ENCODE results near the gene FXYD6. TPM values are rescaled to one million over a fixed set of nuclear protein-coding genes. Genes with fewer than 3 reads are reported as not detected.

FXYD6 gene
- total RNA-seq, 1 donor from 2014 or later: 95.6 TPM

- H2AFZ ChIP-seq (replicated peaks): no peak overlapping the region
- no peaks in the 10 kb centered on the region for H3K9me3 ChIP-seq (ENCODE audit: low read depth)
- peaks cover 7% of the 10 kb centered on the region for H3K4me1 ChIP-seq
- no peak overlapping the region for H3K4me3 ChIP-seq
- H3F3A ChIP-seq (ENCODE audit: low read depth): no peaks in the 10 kb centered on the region
- Mint-ChIP-seq H3K9me3 (peaks cover 15% of the 10 kb centered on the region), H3K4me1 (peaks cover 6% of the 10 kb centered on the region), H3K4me3 (no peak overlapping the region), H3K27me3 (ENCODE audit: insufficient read depth, low read depth) (no peaks in the 10 kb centered on the region), H3K36me3 (peaks cover 26% of the 10 kb centered on the region), H3K27ac (no peak overlapping the region)
- no peak overlapping the region for H3K9ac ChIP-seq
- no peak overlapping the region for H3K27ac ChIP-seq
- H3K36me3 ChIP-seq: no peaks in the 10 kb centered on the region
- TF ChIP-seq EZH2phosphoT487 (IDR thresholded peaks at IDR 0.05) (no peak), CTCF (IDR thresholded peaks at IDR 0.05) (no peak), EZH2 (IDR thresholded peaks at IDR 0.05) (no peak)
- no peak overlapping the region for H3K4me2 ChIP-seq
- DNase-seq (ENCODE audit: low spot score): no peak
- H4K20me1 ChIP-seq (ENCODE audit: low read depth): peaks cover 54% of the 10 kb centered on the region
- peaks cover 38% of the 10 kb centered on the region for H3K79me2 ChIP-seq (ENCODE audit: low read depth)
- no peaks in the 10 kb centered on the region for H3K27me3 ChIP-seq
Observed at GRCh38 chr11:117855186-117855845, 21.1 kb downstream of the FXYD6 start.

GRCh38 chr11:117852309-117852708, 24.1 kb downstream of the FXYD6 start:
- H3K4me2 ChIP-seq: no peak overlapping the region
- no peaks in the 10 kb centered on the region for H3K27me3 ChIP-seq
- H3K36me3 ChIP-seq: no peaks in the 10 kb centered on the region
- H3F3A ChIP-seq (ENCODE audit: low read depth): no peaks in the 10 kb centered on the region
- no peak overlapping the region for H3K27ac ChIP-seq
- peaks cover 32% of the 10 kb centered on the region for H4K20me1 ChIP-seq (ENCODE audit: low read depth)
- no peaks in the 10 kb centered on the region for H3K27me3 Mint-ChIP-seq (ENCODE audit: insufficient read depth, low read depth)
- no peaks in the 10 kb centered on the region for H3K9me3 ChIP-seq (ENCODE audit: low read depth)
- no peak overlapping the region for H3K4me3 Mint-ChIP-seq
- peaks cover 5% of the 10 kb centered on the region for H3K4me1 Mint-ChIP-seq
- peaks cover 19% of the 10 kb centered on the region for H3K79me2 ChIP-seq (ENCODE audit: low read depth)
- no peak overlapping the region for H3K27ac Mint-ChIP-seq
- H3K4me3 ChIP-seq: no peak overlapping the region
- DNase-seq (ENCODE audit: low spot score): no peak
- H3K36me3 Mint-ChIP-seq: peaks cover 26% of the 10 kb centered on the region
- no peak for TF ChIP-seq CTCF (IDR thresholded peaks at IDR 0.05)
- TF ChIP-seq EZH2phosphoT487 (IDR thresholded peaks at IDR 0.05): no peak
- TF ChIP-seq EZH2 (IDR thresholded peaks at IDR 0.05): no peak
- no peak overlapping the region for H3K9ac ChIP-seq
- H3K4me1 ChIP-seq: peaks cover 7% of the 10 kb centered on the region
- peaks cover 15% of the 10 kb centered on the region for H3K9me3 Mint-ChIP-seq
- no peak overlapping the region for H2AFZ ChIP-seq (replicated peaks)

- Mint-ChIP-seq H3K4me3 (no peak overlapping the region), H3K27ac (no peak overlapping the region), H3K9me3 (peaks cover 15% of the 10 kb centered on the region), H3K4me1 (peaks cover 5% of the 10 kb centered on the region), H3K27me3 (ENCODE audit: insufficient read depth, low read depth) (no peaks in the 10 kb centered on the region), H3K36me3 (peaks cover 26% of the 10 kb centered on the region)
- H3K27ac ChIP-seq: no peak overlapping the region
- peaks cover 7% of the 10 kb centered on the region for H3K4me1 ChIP-seq
- H3K79me2 ChIP-seq (ENCODE audit: low read depth): peaks cover 19% of the 10 kb centered on the region
- no peak overlapping the region for H3K4me3 ChIP-seq
- no peak for TF ChIP-seq EZH2phosphoT487 (IDR thresholded peaks at IDR 0.05)
- no peak overlapping the region for H3K4me2 ChIP-seq
- H4K20me1 ChIP-seq (ENCODE audit: low read depth): peaks cover 28% of the 10 kb centered on the region
- no peaks in the 10 kb centered on the region for H3K36me3 ChIP-seq
- H3K27me3 ChIP-seq: no peaks in the 10 kb centered on the region
- H2AFZ ChIP-seq (replicated peaks): no peak overlapping the region
- no peak for DNase-seq (ENCODE audit: low spot score)
- H3F3A ChIP-seq (ENCODE audit: low read depth): no peaks in the 10 kb centered on the region
- H3K9me3 ChIP-seq (ENCODE audit: low read depth): no peaks in the 10 kb centered on the region
- H3K9ac ChIP-seq: no peak overlapping the region
Observed at GRCh38 chr11:117851852-117852251, 24.6 kb downstream of the FXYD6 start.

GRCh38 chr11:117851106-117851505, 25.4 kb downstream of the FXYD6 start:
- H3K4me2 ChIP-seq: no peak overlapping the region
- Mint-ChIP-seq H3K36me3 (peaks cover 26% of the 10 kb centered on the region), H3K4me1 (peaks cover 5% of the 10 kb centered on the region), H3K9me3 (peaks cover 15% of the 10 kb centered on the region), H3K27ac (no peak overlapping the region), H3K27me3 (ENCODE audit: insufficient read depth, low read depth) (no peaks in the 10 kb centered on the region), H3K4me3 (no peak overlapping the region)
- H3K9ac ChIP-seq: no peak overlapping the region
- H3K4me1 ChIP-seq: peaks cover 7% of the 10 kb centered on the region
- H2AFZ ChIP-seq (replicated peaks): no peak overlapping the region
- no peaks in the 10 kb centered on the region for H3K27me3 ChIP-seq
- no peaks in the 10 kb centered on the region for H3F3A ChIP-seq (ENCODE audit: low read depth)
- peaks cover 14% of the 10 kb centered on the region for H3K79me2 ChIP-seq (ENCODE audit: low read depth)
- H3K9me3 ChIP-seq (ENCODE audit: low read depth): no peaks in the 10 kb centered on the region
- no peak overlapping the region for H3K27ac ChIP-seq
- no peaks in the 10 kb centered on the region for H3K36me3 ChIP-seq
- DNase-seq (ENCODE audit: low spot score): peak; percentile 36
- no peak overlapping the region for H3K4me3 ChIP-seq
- no peak for TF ChIP-seq EZH2 (IDR thresholded peaks at IDR 0.05)
- no peak for TF ChIP-seq EZH2phosphoT487 (IDR thresholded peaks at IDR 0.05)
- no peak for TF ChIP-seq CTCF (IDR thresholded peaks at IDR 0.05)
- peaks cover 20% of the 10 kb centered on the region for H4K20me1 ChIP-seq (ENCODE audit: low read depth)

All from neural progenitor cell (in vitro differentiated cells).